HTR-8/SVneo (cell line): ENCODE results near the gene UBL5.

Experiments
- DNase-seq: peaks from one replicate; pipeline ENCODE4 v3.0.0; 2011; ENCODE audit warnings: low spot score, mixed read lengths; ENCODE audit not compliant: insufficient read length
- FAIRE-seq: peaks from 2 replicates; lab custom pipeline; 2011; peaks lifted over from hg19 to GRCh38; lab: Jason Lieb, UNC

Gene UBL5

DNA sequence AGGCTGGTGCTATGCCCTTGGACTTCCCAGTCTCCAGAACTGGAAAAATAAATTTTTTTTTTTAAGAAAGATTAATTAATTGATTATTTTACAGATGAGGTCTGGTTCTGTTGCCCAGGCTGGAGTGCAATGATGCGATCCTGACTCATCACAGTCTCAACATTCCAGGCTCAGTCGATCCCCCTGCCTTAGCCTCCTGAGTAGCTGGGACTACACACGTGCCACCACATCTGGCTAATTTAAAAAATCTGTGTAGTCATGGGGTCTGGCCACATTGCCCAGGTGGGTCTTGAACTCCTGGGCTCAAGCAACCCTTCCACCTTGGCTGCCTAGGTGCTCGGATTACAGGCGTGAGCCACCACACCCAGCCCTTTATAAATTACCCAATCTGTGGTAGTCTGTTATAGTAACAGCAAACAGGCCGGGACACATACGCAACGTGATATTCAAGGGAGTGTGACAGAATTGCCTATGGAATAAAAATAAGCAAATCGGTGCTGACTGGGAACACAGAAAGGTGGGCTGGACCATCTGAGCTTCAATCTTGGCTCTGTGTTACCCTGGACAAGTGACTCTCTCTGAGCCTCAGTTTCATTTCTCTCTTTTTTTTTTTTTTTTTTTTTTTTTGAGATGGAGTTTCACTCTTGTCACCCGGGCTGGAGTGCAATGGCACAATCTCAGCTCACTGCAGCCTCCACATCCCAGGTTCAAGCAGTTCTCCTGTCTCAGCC lies 50.2 kb downstream of the UBL5 start:
- peak; percentile 84 for FAIRE-seq
- no peak for DNase-seq

DNA sequence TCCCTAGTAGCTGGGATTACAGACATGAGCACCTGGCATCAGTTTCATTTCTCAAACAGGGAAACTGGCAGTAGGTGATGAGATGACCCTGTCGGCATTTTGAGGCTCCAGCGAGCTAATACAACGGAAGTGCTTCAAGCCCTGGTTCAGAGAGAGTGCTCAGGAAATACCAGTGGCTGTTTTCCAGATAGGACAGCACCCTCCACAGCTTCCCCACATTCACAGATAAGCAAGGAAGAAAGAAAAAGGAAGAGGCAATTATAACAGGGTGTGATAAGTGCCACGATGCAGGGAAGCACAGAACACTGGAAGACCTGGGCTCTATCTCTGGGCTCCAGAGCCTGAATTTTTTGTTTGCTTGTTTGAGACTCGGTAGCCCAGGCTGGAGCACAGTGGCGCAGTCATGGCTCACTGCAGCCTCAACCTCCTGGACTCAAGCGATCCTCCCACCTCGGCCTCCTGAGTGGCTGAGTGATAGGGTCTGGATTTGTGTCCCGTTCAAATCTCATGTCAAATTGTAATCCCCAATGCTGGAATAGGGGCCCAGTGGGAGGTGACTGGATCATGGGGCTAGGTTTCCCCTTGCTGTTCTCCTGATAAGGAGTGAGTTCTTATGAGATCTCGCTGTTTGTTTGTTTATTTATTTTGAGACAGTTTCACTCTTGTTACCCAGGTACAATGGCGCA lies 50.9 kb downstream of the UBL5 start:
- FAIRE-seq (peak; percentile 4), DNase-seq (no peak)
